Ovary (tissue), 3 donors: ENCODE measurements around the gene MYMX.

Experiments used
- CTCF ChIP-seq, 3 donors: fragments of 450-650 bp in 2 of 3; fragments of 200-600 bp in 1 of 3; IDR thresholded peaks; one replicate each; pipeline versions ENCODE4 v1.5.1 to v1.8.0; 2016 to 2022; ENCODE audit warnings: antibody characterized with exemption in 3 of 3, mild to moderate bottlenecking in 1 of 3
- POLR2A ChIP-seq: fragments of 450-650 bp; IDR thresholded peaks from one replicate; pipeline ENCODE4 v1.6.1; 2017; ENCODE audit warnings: antibody characterized with exemption, mild to moderate bottlenecking, moderate library complexity
- donor health status: DM: no; HTN: no; CAD: no.

GRCh38 chr6:44171899-44172546 lies 44.7 kb upstream of the MYMX start:
- no peak for TF ChIP-seq CTCF (IDR thresholded peaks at IDR 0.05)
- no peak for TF ChIP-seq POLR2A
